ENCODE measurements around the gene PCDHB5.

- TF ChIP-seq CTCF (IDR thresholded peaks at IDR 0.05; ENCODE audit: low read depth, low read length) (peak; percentile 58), EZH2phosphoT487 (IDR thresholded peaks at IDR 0.05; ENCODE audit: low read depth) (no peak)
Observed at GRCh38 chr5:141186897-141187512, 52.0 kb downstream of the PCDHB5 start, which contains the start of gene PCDHB9.

All from OCI-LY3 (cell line).